ENCODE results near the gene DTYMK.
A peak's percentile ranks its signal among the peaks of the same experiment; 100 is the strongest.

DTYMK gene

DNA sequence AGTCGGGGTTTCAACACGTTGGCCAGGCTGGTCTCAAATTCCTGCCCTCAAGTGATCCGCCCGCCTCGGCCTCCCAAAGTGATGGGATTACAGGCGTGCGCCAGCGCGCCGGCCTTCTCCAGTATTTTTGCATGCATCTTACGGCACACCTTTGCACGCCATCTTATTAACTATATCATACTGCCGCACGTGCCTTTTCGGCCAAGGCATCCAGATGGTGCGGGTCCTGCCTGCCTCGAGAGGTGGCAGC, 14.5 kb upstream of the DTYMK start:
- Mint-ChIP-seq H3K36me3 (ENCODE audit: low read depth) (peaks cover 23% of the 10 kb centered on the region), H3K4me1 (ENCODE audit: low read depth) (peaks cover 18% of the 10 kb centered on the region), H3K4me3 (peak overlapping the region; percentile 78), H3K27me3 (no peaks in the 10 kb centered on the region), H3K9me3 (no peaks in the 10 kb centered on the region), H3K27ac (peak overlapping the region; percentile 81)
- intact Hi-C loops (cut with micrococcal nuclease), result loop anchor here (1.0 kb wide), 1 partner anchor 15 kb away; the partner anchor contains the start of gene DTYMK

DNA sequence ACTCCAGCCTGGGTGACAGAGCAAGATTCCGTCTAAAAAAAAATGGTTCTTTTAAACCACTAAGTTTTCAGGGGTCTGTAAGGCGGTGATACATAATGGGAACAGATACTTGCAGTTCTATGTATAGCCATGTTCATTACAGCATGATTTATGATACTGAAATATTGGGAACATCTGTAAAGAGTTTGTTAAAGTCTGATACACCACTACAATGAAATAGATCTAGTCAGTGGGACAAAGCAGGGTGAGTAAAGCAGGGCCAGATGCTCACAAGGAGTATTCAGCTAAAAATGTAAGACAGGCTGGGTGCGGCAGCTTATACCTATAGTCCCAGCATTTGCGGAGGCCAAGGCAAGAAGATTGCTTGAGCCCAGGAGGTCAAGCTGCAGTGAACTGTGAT, 9.0 kb upstream of the DTYMK start:
- no peaks in the 10 kb centered on the region for H3K27me3 Mint-ChIP-seq
- H3K4me3 Mint-ChIP-seq, result no peak overlapping the region
- peaks cover 56% of the 10 kb centered on the region for H3K36me3 Mint-ChIP-seq (ENCODE audit: low read depth)
- H3K27ac Mint-ChIP-seq, result no peak overlapping the region
- intact Hi-C loops (cut with micrococcal nuclease), result no loop called here
- H3K9me3 Mint-ChIP-seq, result no peaks in the 10 kb centered on the region
- H3K4me1 Mint-ChIP-seq (ENCODE audit: low read depth), result no peaks in the 10 kb centered on the region

DNA sequence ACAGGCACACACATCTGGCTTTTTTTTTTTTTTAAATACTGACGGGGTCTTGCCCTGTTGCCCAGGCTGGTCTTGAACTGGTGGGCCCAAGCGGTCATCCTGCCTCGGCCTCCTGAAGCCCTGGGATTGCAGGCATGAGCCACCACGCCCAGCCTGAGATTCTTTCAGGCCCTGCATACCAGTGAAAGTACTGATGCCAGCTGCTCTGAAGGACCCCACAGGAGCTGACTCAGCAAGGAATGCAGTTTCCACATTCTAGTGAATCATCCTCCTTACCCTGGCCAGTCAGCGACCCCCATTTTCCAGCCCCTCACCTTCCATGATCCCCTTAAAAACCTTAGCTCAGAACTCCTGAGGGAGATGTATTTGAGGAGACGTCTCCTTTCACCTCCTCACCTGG, 5.8 kb upstream of the DTYMK start:
- H3K27me3 Mint-ChIP-seq, result no peaks in the 10 kb centered on the region
- H3K36me3 Mint-ChIP-seq (ENCODE audit: low read depth), result peaks cover 72% of the 10 kb centered on the region
- H3K4me3 Mint-ChIP-seq, result no peak overlapping the region
- intact Hi-C loops (cut with micrococcal nuclease), result no loop called here
- H3K4me1 Mint-ChIP-seq (ENCODE audit: low read depth), result peaks cover 5% of the 10 kb centered on the region
- no peaks in the 10 kb centered on the region for H3K9me3 Mint-ChIP-seq
- no peak overlapping the region for H3K27ac Mint-ChIP-seq

DNA sequence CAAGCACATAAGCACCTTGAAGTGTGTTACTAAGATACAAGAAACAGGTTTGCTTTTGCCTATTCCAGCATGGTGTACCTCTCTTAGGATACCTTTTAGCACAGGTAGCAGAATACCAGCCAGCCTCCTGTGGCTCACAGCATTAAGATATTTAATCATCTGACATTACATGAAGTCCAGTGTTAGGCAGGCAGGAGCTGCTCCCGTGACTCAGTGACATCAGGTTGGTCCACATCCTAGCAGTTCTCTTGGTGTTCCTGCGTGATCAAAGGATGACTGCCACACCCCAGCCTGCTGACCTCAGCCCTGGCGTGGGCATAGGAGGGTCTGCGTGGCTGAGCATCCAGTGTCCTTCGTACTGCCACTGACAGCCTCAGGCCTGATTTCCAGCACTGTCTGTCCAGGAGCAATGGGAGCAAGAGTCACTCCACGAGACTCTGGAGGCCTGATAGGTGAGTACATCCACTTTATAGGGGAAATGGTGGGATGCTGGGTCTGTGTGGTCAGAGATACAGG, 3.6 kb upstream of the DTYMK start:
- Mint-ChIP-seq H3K27me3 (no peaks in the 10 kb centered on the region), H3K27ac (no peak overlapping the region), H3K36me3 (ENCODE audit: low read depth) (peaks cover 72% of the 10 kb centered on the region), H3K9me3 (no peaks in the 10 kb centered on the region), H3K4me3 (no peak overlapping the region), H3K4me1 (ENCODE audit: low read depth) (peaks cover 14% of the 10 kb centered on the region)
- intact Hi-C loops (cut with micrococcal nuclease), result no loop called here

DNA sequence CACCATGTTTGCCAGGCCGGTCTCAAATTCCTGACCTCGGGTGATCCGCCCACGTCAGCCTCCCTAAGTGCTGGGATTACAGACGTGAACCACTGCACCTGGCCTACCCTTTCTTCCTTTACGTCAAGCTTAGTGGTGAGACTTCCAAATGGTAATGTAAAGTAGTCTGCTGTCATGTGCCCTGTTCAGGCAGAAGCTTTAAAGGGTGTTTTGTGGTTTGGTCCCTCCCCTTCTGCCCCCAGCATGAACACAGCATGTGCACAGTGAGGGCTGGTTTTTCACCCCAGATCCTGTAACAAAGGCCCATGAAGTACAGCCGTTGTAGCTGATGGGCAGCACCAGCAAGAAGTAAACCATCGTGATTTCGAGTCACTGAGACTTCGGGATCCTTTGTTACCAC, 2.7 kb upstream of the DTYMK start:
- peaks cover 69% of the 10 kb centered on the region for H3K36me3 Mint-ChIP-seq (ENCODE audit: low read depth)

DNA sequence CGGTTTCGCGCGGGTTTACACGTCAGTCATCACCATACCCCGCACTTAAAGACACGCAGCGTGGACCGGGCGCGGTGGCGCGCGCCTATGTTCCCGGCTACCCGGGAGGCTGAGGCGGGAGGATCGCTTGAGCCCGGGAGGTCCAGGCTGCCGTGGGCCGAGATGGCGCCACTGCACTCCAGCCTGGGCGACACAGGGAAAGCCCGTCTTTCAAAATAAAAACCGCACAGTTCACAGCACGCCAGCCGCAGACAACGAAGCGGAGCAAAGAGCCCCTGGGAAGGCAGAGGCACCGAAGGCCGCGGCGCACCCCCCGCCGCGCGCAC, 328 bp downstream of the DTYMK start:
- Mint-ChIP-seq H3K36me3 (ENCODE audit: low read depth) (peaks cover 62% of the 10 kb centered on the region), H3K4me1 (ENCODE audit: low read depth) (peaks cover 14% of the 10 kb centered on the region), H3K4me3 (peak overlapping the region; percentile 91), H3K9me3 (no peaks in the 10 kb centered on the region), H3K27ac (peak overlapping the region; percentile 93), H3K27me3 (no peaks in the 10 kb centered on the region)
- intact Hi-C loops (cut with micrococcal nuclease), result loop anchor here (1.0 to 5.0 kb wide), 4 partner anchors 15 to 179 kb away; partner anchors contain the start of genes ATG4B, D2HGDH, STK25 and THAP4

More for the DNA sequence above, 2.7 kb upstream of the DTYMK start:
- Mint-ChIP-seq H3K27me3 (no peaks in the 10 kb centered on the region), H3K9me3 (no peaks in the 10 kb centered on the region), H3K4me3 (no peak overlapping the region), H3K4me1 (ENCODE audit: low read depth) (peaks cover 14% of the 10 kb centered on the region), H3K27ac (no peak overlapping the region)
- intact Hi-C loops (cut with micrococcal nuclease), result loop anchor here (5.0 kb wide), 2 partner anchors 43 to 182 kb away; partner anchors contain the start of genes D2HGDH and STK25

DNA sequence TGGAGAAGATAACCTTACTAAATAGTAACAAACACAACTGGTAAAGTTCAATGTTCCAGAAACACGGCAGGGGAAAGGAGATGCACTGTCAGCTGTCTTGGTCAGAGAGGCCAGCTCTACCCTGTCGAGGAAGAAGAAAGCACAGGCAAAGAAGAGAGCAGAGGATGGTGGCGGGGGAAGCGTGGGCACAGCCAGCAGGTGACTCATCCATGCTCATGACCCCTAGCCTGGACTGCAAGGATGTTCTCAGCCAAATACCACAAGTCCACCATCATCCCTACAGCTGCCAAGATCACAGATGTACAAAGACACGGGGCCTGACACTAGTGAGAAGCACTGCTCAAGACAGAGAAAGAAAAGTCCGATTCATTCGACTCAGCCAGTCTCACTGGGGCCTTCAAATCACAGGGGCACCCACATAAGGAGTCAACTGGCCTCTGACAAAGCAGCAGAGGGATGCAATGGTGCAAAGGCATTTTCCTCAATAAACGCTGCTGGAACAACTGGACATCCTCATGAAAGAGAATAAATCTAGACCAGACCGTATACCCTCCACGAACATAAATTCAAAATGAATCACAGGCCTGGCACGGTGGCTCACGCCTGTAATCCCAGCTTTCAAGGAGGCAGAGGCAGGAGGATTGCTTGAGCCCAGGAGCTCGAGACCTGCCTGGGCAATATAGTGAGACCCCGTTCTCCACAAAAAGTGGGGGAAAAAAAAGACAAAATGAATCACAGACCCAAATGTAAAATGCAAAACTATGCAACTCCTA, 5.6 kb downstream of the DTYMK start:
- intact Hi-C loops (cut with micrococcal nuclease), result no loop called here
- no peaks in the 10 kb centered on the region for H3K9me3 Mint-ChIP-seq
- H3K4me3 Mint-ChIP-seq, result no peak overlapping the region
- H3K4me1 Mint-ChIP-seq (ENCODE audit: low read depth), result peaks cover 13% of the 10 kb centered on the region
- peaks cover 80% of the 10 kb centered on the region for H3K36me3 Mint-ChIP-seq (ENCODE audit: low read depth)
- H3K27ac Mint-ChIP-seq, result peak overlapping the region; percentile 21
- no peaks in the 10 kb centered on the region for H3K27me3 Mint-ChIP-seq

DNA sequence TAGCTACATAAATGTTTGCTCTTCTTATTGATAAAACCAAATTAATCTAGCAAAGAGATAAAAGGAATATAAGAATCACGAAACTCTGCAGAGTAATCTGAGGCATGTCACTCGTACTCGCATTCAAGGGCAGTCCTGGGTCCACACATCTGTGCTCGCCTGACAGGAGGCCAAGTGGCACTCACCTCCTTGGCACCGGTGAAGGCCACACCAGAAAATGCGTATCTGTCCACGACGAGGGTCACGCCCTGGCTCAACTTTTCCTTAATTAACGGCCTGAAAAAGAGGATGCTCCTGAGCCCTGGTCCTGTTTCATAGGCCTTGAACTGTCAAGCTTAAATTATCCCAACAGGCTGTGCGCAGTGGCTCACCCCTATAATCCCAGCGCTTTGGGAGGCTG, 6.6 kb downstream of the DTYMK start:
- no peak overlapping the region for H3K27ac Mint-ChIP-seq
- no peak overlapping the region for H3K4me3 Mint-ChIP-seq
- H3K4me1 Mint-ChIP-seq (ENCODE audit: low read depth), result peaks cover 5% of the 10 kb centered on the region
- intact Hi-C loops (cut with micrococcal nuclease), result no loop called here
- H3K36me3 Mint-ChIP-seq (ENCODE audit: low read depth), result peaks cover 88% of the 10 kb centered on the region
- H3K9me3 Mint-ChIP-seq, result no peaks in the 10 kb centered on the region
- H3K27me3 Mint-ChIP-seq, result no peaks in the 10 kb centered on the region

DNA sequence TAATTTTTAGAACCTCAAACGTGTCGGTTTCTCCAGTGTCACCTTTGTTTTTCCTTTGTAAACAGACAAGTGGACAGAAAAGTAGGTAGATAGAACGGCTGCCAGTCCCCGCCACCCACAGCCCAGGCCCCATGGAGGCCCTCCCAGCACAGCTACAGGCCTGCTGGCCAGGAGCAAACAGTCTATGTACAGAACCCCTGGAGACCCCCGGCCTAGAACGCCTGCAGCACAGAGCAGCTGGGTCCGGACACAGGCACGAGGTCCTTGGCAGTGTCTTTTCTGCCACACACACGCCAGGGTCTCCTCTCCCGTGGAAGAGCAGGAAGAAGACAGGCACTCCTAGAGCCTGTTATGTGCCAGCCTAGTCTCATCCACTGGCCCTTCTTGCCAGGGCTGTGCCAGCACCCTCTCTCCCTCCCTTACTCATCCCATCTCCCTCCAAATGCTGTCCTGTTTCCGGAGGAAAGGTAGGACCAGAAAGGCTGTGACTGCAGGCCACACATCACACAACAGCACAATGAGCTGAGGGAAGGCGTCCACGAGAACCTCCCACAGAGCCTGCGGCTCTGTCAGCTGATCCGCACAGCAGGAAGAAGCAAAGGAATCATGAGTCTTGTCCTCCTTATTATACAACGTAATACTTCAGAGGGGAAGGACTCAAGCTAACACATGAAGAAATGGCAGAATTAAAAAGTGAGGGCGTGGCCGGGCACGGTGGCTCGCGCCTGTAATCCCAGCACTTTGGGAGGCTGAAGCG, 7.7 kb downstream of the DTYMK start:
- intact Hi-C loops (cut with micrococcal nuclease), result no loop called here
- Mint-ChIP-seq H3K27me3 (no peaks in the 10 kb centered on the region), H3K27ac (no peak overlapping the region), H3K4me1 (ENCODE audit: low read depth) (peaks cover 5% of the 10 kb centered on the region), H3K36me3 (ENCODE audit: low read depth) (peaks cover 88% of the 10 kb centered on the region), H3K9me3 (no peaks in the 10 kb centered on the region), H3K4me3 (no peak overlapping the region)

DNA sequence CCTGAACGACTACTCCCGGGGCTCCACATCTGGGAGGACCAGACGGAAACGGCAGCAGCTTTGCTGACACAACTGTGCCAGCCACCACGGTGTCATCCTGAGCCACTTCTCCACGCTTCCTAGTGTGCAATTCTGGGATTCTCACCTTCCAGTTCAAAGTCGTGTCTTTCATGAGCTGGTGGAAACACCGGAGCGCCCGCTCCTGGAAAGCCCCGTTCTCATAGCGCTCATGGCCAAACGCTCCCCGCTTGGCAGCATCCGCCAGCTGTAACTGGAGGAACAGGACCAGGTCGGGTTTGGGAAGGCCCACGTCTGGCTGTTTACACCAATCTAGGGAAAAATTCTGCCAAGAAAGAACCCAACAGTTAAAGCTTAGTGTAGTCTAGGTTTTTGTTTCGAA, 8.3 kb downstream of the DTYMK start:
- H3K4me1 Mint-ChIP-seq (ENCODE audit: low read depth), result peaks cover 5% of the 10 kb centered on the region
- intact Hi-C loops (cut with micrococcal nuclease), result no loop called here
- H3K4me3 Mint-ChIP-seq, result no peak overlapping the region
- H3K9me3 Mint-ChIP-seq, result no peaks in the 10 kb centered on the region
- no peaks in the 10 kb centered on the region for H3K27me3 Mint-ChIP-seq
- no peak overlapping the region for H3K27ac Mint-ChIP-seq
- peaks cover 90% of the 10 kb centered on the region for H3K36me3 Mint-ChIP-seq (ENCODE audit: low read depth)

DNA sequence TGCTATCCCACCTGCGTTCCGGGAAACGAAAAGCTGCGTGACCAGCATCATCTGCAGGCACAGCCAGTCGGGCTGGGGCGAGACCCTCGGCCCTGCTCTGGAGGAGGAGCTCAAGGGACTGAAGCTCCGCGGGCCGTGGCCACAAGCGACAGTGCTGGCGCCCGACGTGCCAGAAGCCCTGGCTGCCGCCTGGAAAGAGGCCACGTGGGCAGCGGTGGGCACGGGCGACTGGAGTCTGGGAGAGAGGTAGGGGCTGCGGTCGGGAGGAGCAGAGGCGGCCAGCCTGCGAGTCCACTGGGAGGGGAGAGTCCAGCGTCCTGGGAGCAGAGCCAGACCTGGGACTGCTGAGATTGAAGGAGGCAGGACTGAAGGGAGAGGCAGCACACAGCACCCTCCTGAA, 9.2 kb downstream of the DTYMK start:
- intact Hi-C loops (cut with micrococcal nuclease), result no loop called here
- Mint-ChIP-seq H3K36me3 (ENCODE audit: low read depth) (peaks cover 99% of the 10 kb centered on the region), H3K4me1 (ENCODE audit: low read depth) (peaks cover 10% of the 10 kb centered on the region), H3K4me3 (no peak overlapping the region), H3K27me3 (no peaks in the 10 kb centered on the region), H3K9me3 (no peaks in the 10 kb centered on the region), H3K27ac (no peak overlapping the region)

DNA sequence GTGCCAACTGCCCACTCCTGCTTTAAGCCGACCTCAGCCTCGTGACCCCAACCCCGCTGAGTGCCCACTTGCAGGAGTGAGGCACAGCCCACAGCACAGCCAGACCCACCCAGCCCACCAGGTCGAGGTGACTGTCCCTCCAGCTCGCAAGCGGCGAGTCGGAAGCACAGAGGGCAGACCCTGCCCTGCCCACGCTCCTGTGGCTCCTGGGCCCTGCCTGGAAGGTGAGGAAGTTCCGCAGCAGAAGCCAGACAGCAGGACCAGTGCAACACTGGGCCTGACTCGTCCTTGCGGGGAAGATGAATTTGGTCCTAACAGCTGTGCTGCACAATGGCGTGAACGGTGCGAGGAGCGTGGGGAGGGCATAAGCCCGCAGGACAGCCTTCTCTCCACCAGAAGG, 9.9 kb downstream of the DTYMK start:
- H3K4me3 Mint-ChIP-seq, result no peak overlapping the region
- peaks cover 12% of the 10 kb centered on the region for H3K4me1 Mint-ChIP-seq (ENCODE audit: low read depth)
- H3K36me3 Mint-ChIP-seq (ENCODE audit: low read depth), result peaks cover 99% of the 10 kb centered on the region
- H3K27ac Mint-ChIP-seq, result no peak overlapping the region
- H3K9me3 Mint-ChIP-seq, result no peaks in the 10 kb centered on the region
- intact Hi-C loops (cut with micrococcal nuclease), result no loop called here
- H3K27me3 Mint-ChIP-seq, result no peaks in the 10 kb centered on the region

DNA sequence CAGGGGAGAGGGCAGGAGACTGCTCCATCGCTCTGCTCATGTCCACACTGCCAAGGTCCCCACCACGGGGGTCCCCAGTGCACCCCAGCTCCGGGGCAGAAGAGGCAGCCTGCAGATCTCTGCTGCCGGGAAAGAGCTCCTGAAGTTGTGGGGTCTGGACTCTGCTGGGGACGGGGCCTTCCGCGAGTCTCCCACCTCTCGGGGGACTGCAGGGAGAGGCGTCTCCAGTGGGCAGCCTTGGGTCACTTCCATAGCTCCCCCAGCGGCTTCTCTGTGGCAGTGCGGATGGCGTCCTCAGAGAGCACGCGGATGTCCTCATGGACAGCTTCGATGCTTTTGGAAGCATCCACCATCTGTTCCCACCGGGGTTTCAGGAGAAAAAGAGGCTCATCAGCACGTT, 10.7 kb downstream of the DTYMK start:
- H3K27ac Mint-ChIP-seq, result no peak overlapping the region
- no peak overlapping the region for H3K4me3 Mint-ChIP-seq
- peaks cover 99% of the 10 kb centered on the region for H3K36me3 Mint-ChIP-seq (ENCODE audit: low read depth)
- no peaks in the 10 kb centered on the region for H3K27me3 Mint-ChIP-seq
- H3K4me1 Mint-ChIP-seq (ENCODE audit: low read depth), result peaks cover 11% of the 10 kb centered on the region
- H3K9me3 Mint-ChIP-seq, result no peaks in the 10 kb centered on the region
- intact Hi-C loops (cut with micrococcal nuclease), result no loop called here

DNA sequence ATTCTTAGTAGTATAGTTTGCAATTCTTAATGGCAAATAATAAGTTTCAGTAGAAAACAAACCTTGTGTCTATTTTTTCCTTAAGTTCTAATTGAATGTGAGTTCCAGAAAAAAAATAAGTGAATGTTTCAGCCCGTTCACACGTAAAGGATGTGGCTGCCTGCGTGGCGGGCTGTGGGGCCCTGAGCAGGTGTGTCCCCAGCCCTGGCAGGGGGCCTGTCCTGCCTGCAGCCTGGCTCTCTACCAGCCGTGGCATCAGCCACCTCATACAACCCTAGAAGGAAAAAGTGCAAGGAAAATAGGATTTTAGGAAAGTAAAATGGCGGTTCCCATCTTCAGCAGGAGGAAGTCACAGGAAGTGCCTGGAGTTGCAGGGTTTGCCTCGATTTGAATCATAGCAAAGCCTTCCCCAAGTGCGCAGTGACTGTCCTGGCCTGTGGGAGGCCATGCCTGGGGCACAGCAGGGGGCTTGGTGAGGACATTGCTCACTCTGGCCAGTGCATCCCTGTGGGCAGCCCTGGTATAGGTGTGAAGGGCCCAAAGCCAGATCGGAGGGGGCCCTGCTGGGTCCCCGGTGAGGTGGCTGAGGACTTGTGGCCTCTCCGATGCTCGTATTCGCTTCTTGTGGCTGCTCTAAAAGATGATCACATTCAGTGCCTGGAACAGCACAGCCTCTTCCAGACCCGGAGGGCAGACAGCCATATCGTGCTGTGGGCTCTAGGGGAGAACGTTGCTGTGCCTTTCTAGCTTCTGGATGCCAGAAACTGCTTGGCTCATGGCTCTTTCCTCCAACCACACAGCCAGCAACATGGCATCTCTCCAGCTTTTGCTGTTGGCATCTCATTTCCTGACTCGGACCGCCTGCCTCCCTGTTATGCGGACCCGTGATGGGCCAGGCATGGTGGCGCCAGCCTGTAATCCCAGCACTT, 12.6 kb downstream of the DTYMK start:
- intact Hi-C loops (cut with micrococcal nuclease), result no loop called here
- peaks cover 6% of the 10 kb centered on the region for H3K4me1 Mint-ChIP-seq (ENCODE audit: low read depth)
- H3K4me3 Mint-ChIP-seq, result no peak overlapping the region
- no peaks in the 10 kb centered on the region for H3K9me3 Mint-ChIP-seq
- H3K27ac Mint-ChIP-seq, result no peak overlapping the region
- H3K27me3 Mint-ChIP-seq, result no peaks in the 10 kb centered on the region
- peaks cover 99% of the 10 kb centered on the region for H3K36me3 Mint-ChIP-seq (ENCODE audit: low read depth)

Data from dendritic cell treated with granulocyte-macrophage colony-stimulating factor and Interleukin-4, amounts not matched to agents 40 ng/mL and 50 ng/mL, for 4 days (primary cell).